Measurements from ENCODE around the gene DUSP19.
A peak's percentile ranks its signal among the peaks of the same experiment; 100 is the strongest.
"Not testable (repeated sequence)": the region's sequence is repeated elsewhere in the genome, so short reads cannot be mapped to it uniquely, and the experiment has no call there.

Gene DUSP19

GRCh38 chr2:183078464-183079138 is at the start of gene DUSP19:
TSS of gene DUSP19 (plus strand) at chr2:183078747. CDS start at chr2:183078934, 187 bp downstream.
- peak; percentile 87 for DNase-seq

GRCh38 chr2:183029219-183029618 is 49.3 kb upstream of the DUSP19 start:
- DNase-seq: no peak

GRCh38 chr2:183031911-183032794 is 46.4 kb upstream of the DUSP19 start:
- no peak for DNase-seq

DNA sequence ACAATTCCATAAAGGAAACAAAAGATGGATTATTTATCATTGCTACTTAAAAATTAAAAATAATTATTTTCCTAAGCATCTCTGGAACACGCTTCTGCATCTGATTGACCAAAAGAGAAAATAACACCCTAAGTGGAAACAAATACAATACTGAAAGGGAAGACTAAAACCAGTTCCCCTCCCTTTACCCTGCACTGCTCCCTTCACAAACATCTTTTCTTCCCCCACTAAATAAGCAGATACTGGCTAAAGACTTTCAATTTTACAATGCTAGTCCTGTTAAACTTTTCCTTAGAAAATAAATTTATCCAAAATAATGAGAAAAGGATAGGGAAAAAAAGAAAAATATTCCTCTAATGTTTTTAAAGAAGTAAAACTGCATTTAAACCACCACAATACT is 44.6 kb upstream of the DUSP19 start:
- DNase-seq: no peak

DNA sequence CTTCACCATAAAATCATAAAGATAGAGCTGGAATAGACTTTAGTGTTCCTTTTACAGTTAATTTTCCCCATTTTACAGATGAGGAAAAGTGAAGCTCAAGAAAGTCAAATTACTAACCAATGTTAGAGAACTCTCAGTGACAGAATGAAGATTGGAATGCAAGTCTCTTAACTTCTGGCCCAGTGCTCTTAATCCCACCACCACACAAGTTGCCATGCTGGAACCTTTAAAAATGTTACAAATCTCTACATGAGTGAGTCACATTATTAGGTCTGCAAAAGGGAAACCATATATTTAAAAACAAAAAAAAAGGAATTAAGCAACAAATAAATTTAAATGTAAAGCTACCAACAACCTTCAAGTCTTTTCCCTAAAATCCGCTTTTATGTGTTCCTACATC is 43.7 kb upstream of the DUSP19 start:
- DNase-seq: no peak

- no peak for DNase-seq
Observed at GRCh38 chr2:183035298-183035953, 43.1 kb upstream of the DUSP19 start.

- no peak for DNase-seq
Observed at GRCh38 chr2:183035954-183036669, 42.4 kb upstream of the DUSP19 start.

DNA sequence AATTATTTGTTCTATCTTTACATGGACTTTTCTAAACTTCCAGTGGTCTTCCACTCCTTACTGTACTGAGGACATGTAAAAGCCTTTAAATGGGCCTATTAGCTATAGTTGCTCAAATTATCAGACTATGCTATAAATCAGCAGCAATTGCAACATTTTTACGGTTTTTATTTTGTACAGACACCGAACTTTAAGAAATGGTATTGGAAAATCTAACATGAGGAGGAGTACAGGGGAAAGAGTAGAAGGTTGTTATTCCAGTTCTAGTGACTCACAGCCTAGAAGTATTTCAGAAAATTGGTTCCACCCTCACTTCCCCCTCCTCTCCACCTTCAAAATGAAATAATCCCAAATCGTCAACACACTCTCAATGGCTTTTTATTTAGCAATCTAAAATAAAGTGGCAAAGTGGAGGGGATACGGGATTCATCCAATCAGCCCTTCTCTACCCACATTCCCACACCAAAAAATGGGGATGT is 41.4 kb upstream of the DUSP19 start:
- no peak for DNase-seq

DNA sequence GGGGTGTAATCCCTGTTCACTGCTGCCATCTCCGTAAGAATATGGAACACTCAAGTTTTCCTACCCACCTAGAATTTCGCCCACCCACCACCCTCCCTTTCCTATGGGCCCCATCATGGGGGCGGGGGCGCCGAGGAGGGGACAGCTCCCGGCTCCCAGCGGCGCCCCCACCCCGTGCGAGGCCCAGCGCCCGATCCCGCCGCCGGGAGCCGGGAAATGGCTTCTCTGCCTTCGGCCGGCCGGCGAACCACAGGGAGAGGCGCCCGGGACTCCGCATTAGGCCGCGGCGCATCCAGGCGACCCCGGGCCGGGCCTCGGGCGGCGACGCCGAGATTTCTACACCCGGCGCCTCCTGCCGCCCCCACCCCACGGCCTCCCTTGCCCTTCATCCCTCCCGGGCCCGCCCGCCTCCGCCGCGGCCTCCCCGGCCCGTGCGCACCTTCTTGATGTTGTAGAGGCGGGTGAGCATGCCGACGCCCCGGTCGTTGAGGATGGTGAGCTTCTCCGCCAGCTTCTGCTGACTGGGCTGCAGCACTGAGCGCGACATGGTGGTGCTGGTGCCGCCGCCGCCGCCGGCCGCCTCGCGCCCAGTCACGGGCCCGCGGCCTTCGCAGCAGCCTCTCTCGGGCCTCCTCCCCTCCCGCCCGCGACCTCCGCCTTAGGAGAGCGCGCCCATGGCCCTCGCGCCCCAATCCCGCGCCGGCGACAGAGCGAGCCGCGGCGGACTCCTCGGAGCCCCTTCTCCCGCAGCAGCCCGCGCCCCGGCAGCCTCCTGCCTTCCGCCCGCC is 40.8 kb upstream of the DUSP19 start:
- DNase-seq: no peak

DNA sequence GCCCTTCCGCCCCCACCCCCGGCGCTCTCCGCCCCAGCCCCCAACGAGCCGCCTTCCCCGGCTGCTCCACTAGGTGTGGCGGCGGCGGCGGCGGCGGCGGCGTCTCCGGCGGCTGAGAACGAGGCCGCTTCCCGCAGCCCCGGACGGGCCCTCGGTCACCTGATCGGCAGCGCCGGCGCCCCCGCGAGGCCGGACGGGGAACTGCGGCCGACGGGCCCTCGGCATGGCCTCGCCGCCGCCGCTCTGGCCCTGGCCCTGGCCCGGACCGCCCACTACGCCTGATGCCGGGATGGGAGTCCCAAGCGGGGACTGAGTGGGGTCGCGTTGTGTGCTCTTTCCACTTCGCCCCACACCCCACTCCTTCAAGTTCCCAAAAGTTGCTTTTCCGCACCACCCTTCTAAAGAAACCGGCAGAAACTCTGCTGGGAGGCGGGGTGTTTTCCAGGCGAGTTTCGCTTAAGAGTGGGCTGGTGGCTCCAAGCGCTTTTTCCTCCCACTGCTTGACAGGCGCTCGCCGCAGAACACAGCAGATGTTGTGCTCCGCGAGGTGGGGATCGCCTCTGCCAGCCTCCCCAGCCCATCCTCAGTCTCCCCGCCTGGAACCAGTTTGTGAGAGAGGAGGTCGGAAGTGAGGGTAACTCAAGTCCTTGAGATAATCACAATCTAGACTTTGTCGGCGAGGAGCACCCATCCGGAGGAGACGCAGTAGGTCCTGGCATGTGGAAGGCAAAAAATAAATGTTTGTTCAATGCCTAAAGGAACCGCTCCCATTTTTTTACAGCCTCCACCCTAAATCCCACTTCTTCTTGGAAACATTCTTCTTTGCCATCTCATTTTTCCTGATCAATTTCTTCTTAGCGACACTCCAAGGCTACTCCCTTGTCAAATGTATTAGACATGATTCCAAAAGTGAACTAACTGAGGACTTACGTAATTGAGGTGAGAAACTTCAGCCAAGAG is 39.9 kb upstream of the DUSP19 start, which contains the start of gene NCKAP1:
Gene NCKAP1, minus strand, starts transcription at position 117 of the 960 bp plus-strand sequence. CDS start 358 bp downstream, outside the sequence.
- DNase-seq: no peak

DNA sequence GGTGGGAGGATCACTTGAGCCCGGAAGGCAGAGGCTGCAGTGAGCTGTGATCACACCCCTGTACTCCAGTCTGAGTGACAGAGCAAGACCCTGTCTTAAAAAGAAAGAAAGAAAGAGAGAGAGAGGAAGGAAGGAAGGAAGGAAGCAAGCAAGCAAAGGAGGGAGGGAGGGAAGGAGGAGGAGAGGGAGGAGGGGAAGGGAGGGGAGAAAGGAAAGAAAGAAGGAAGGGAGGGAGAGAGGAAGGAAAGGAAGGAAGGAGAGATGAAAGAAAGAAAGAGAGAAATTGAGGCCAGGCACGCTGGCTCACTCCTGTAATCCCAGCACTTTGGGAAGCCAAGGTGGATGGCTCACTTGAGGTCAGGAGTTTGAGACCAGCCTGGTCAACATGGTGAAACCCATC is 37.9 kb upstream of the DUSP19 start:
- no peak for DNase-seq

- DNase-seq: not testable (repeated sequence)
Observed at GRCh38 chr2:183043580-183043979, 35.0 kb upstream of the DUSP19 start.

- not testable (repeated sequence) for DNase-seq
Observed at GRCh38 chr2:183047486-183048125, 30.9 kb upstream of the DUSP19 start.

GRCh38 chr2:183049420-183049819 is 29.1 kb upstream of the DUSP19 start:
- DNase-seq: no peak

DNA sequence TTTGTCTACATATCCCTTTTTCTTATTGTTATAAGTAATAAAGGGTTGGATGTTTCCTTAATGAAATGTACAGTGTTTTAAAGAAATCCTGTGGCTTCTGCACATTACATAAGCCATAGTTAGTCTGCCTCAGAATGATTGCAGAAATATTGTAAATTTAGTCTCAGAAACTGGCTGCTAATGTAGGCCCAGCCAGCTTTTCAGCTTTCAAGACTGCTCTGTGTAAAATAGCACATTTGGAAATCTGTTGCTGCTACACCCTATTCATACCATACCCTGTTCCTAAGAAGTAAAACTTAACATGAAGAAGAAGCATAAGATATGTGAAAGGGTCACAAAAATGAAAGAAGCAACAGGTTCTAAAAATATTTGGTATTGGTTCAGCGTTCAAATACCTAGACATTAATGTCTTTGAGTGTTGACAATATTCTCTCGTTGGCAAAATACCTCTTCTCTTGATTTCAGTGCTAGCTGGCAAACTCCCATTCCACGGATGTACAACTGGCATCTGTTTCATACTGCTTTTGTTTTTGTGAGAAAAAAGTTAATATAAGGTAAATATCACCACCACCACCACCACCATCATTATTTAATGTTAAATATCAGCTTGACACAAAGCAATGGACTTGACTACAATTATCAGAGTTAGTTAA is 21.1 kb upstream of the DUSP19 start:
- no peak for DNase-seq

DNA sequence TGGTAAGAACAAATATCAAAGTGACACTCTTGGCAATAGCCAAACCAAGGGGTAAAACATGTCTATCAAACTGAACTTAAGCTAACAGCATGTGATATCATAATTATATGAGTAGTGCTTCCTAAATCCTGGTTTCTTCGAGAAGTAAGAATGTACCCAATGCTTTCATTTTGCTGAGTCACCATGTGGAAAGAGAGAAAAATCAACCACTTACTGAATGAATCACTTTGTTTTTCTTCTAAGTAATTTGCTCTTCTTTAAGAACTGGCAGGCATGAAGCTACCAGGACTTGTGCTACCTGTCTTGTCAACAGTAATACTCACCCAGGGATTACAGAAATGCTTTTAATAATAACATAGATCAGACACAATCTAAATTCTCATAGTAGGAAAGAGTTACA is 19.0 kb upstream of the DUSP19 start:
- DNase-seq: no peak

GRCh38 chr2:183060571-183061231 is 17.8 kb upstream of the DUSP19 start:
- DNase-seq: no peak

DNA sequence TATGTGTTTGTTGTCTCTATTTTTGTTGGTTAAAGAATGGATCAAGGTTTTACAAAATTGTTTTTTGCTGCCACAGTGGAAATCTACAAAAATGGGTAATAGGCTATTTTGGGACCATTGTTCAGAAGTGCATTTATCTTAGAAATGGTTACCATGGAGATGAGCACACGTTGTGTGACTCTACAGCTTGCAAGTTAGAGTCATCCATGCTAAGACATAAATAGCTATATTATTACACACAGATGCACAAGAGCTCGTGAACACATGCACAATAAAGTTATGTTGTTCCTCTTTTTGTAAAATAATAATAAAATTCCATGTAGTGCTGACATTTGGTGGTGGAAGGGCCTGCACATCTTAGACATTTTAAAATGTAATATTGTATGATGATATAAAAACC is 15.5 kb upstream of the DUSP19 start:
- DNase-seq: no peak

- DNase-seq: no peak
Observed at GRCh38 chr2:183068561-183068960, 10.0 kb upstream of the DUSP19 start.

All from NCI-H2081 treated with DMSO at 0.1 percent for 48 hours (cell line).